GM12892 (cell line): ENCODE data around the gene MLLT1.

Experiments
- POLR2A ChIP-seq: IDR thresholded peaks from 2 replicates; pipeline ENCODE4 v1.6.1; 2011; ENCODE audit warnings: low read depth, low read length, control low read depth
- POLR2AphosphoS5 ChIP-seq: IDR thresholded peaks from 2 replicates; pipeline ENCODE4 v1.6.1; 2011; ENCODE audit warnings: low read depth, low read length, control low read depth
- TAF1 ChIP-seq: IDR thresholded peaks from 2 replicates; pipeline ENCODE4 v1.6.1; 2011; ENCODE audit warnings: low read depth, mild to moderate bottlenecking, control low read depth, low read length, borderline replicate concordance

DNA sequence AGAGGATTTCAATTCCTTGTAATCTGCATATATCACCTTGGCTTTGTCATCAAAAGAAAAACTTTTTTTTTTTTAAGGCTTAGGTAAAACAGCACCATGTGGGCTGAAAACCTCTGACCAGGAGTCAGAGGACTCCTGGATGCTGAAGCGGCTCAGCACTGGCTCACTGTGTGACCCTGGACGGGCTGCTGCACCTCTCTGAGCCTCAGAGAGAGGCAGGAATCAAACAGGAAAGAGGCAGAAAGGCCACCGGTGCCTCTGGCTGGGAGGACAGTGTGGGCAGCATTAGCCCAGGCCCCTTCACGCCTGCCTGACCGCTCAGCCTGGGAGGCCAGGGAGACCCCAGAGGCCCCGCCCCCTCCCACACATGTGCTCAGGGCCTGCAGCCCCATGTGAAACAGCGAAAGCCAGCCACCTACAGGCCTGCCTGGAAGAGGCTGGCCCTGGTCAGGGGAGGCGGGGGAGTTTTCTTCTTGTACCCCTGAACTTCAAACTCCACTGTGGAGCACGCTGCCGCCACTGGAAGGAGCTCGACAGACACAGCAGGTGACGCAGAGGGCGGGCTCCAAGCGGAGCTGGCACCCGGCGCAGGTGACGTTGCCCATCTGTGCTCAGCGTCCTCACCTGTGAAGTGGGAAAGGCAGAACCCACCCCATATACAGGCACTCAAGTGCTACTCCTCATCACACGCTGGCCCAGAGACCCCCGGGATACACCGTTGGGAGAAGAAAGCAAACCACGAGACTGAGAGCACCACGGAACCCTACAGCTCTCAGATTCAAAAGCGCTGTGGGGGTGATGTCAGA, 39.7 kb downstream of the MLLT1 start:
- TF ChIP-seq POLR2AphosphoS5 (no peak), POLR2A (no peak), TAF1 (no peak)
